Keratinocyte (primary cell): Measurements from ENCODE around the gene TMF1.

Experiments
- EZH2 ChIP-seq: IDR thresholded peaks from one replicate; pipeline ENCODE4 v1.6.1; 2012; ENCODE audit warnings: inconsistent platforms, mild to moderate bottlenecking, low read length, moderate library complexity
- TF ChIP-seq, protein P1 (sequence below), 3 experiments: IDR thresholded peaks in 1 of 3; conservative IDR thresholded peaks in 1 of 3; optimal IDR thresholded peaks in 1 of 3; 2 replicates in 2 of 3; 3 replicates in 1 of 3; pipeline versions ENCODE3 to v1.5.1; 2011; ENCODE audit warnings: low read length in 3 of 3, mild to moderate bottlenecking in 3 of 3, moderate library complexity in 2 of 3, control low read depth in 1 of 3, inconsistent platforms in 1 of 3; ENCODE audit not compliant: insufficient read depth in 2 of 3; ENCODE audit errors: extremely low read depth in 1 of 3

GRCh38 chr3:69048990-69049389, 3.1 kb downstream of the TMF1 start:
- no peak for TF ChIP-seq EZH2
- TF ChIP-seq, protein P1, sequence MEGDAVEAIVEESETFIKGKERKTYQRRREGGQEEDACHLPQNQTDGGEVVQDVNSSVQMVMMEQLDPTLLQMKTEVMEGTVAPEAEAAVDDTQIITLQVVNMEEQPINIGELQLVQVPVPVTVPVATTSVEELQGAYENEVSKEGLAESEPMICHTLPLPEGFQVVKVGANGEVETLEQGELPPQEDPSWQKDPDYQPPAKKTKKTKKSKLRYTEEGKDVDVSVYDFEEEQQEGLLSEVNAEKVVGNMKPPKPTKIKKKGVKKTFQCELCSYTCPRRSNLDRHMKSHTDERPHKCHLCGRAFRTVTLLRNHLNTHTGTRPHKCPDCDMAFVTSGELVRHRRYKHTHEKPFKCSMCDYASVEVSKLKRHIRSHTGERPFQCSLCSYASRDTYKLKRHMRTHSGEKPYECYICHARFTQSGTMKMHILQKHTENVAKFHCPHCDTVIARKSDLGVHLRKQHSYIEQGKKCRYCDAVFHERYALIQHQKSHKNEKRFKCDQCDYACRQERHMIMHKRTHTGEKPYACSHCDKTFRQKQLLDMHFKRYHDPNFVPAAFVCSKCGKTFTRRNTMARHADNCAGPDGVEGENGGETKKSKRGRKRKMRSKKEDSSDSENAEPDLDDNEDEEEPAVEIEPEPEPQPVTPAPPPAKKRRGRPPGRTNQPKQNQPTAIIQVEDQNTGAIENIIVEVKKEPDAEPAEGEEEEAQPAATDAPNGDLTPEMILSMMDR (optimal IDR thresholded peaks at IDR 0.05 in 1 of 3, IDR thresholded peaks at IDR 0.05 in 1 of 3, conservative IDR thresholded peaks at IDR 0.05 in 1 of 3; ENCODE audit: extremely low read depth in 1 of 3, insufficient read depth in 2 of 3, low read length in 3 of 3) = no peak
